ENCODE data around the gene AJM1. TPM values are rescaled to one million over a fixed set of nuclear protein-coding genes. Genes with fewer than 3 reads are reported as not detected.

AJM1 gene
- total RNA-seq, 1 donor from 2014 or later = 1.6 TPM

DNA sequence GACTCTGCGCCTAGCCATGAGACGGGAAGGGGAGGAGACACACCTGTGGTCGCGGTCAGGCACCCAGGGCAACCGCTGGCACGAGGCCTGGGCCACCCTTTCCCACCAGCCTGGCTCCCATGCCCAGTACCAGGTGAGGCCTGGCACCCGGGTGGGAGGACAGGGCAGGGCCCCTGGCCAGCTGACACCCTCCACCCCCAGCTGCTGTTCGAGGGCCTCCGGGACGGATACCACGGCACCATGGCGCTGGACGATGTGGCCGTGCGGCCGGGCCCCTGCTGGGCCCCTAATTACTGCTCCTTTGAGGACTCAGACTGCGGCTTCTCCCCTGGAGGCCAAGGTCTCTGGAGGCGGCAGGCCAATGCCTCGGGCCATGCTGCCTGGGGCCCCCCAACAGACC, 14.9 kb downstream of the AJM1 start:
- ChIA-PET POLR2A (no interaction called here), CTCF (no interaction called here)
- intact Hi-C loops (cut with micrococcal nuclease) = no loop called here
- no peak overlapping the region for H3K4me3 Mint-ChIP-seq
- H3K27ac Mint-ChIP-seq = no peak overlapping the region
- no peak for DNase-seq
- no peaks in the 10 kb centered on the region for H3K9me3 Mint-ChIP-seq
- no peak for ATAC-seq (ENCODE audit: low read depth)
- H3K27me3 Mint-ChIP-seq = no peaks in the 10 kb centered on the region
- peaks cover 6% of the 10 kb centered on the region for H3K4me1 Mint-ChIP-seq
- H3K36me3 Mint-ChIP-seq (ENCODE audit: low read depth) = peaks cover 13% of the 10 kb centered on the region
- TF ChIP-seq, protein P1, sequence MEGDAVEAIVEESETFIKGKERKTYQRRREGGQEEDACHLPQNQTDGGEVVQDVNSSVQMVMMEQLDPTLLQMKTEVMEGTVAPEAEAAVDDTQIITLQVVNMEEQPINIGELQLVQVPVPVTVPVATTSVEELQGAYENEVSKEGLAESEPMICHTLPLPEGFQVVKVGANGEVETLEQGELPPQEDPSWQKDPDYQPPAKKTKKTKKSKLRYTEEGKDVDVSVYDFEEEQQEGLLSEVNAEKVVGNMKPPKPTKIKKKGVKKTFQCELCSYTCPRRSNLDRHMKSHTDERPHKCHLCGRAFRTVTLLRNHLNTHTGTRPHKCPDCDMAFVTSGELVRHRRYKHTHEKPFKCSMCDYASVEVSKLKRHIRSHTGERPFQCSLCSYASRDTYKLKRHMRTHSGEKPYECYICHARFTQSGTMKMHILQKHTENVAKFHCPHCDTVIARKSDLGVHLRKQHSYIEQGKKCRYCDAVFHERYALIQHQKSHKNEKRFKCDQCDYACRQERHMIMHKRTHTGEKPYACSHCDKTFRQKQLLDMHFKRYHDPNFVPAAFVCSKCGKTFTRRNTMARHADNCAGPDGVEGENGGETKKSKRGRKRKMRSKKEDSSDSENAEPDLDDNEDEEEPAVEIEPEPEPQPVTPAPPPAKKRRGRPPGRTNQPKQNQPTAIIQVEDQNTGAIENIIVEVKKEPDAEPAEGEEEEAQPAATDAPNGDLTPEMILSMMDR (IDR thresholded peaks at IDR 0.05) = no peak

DNA sequence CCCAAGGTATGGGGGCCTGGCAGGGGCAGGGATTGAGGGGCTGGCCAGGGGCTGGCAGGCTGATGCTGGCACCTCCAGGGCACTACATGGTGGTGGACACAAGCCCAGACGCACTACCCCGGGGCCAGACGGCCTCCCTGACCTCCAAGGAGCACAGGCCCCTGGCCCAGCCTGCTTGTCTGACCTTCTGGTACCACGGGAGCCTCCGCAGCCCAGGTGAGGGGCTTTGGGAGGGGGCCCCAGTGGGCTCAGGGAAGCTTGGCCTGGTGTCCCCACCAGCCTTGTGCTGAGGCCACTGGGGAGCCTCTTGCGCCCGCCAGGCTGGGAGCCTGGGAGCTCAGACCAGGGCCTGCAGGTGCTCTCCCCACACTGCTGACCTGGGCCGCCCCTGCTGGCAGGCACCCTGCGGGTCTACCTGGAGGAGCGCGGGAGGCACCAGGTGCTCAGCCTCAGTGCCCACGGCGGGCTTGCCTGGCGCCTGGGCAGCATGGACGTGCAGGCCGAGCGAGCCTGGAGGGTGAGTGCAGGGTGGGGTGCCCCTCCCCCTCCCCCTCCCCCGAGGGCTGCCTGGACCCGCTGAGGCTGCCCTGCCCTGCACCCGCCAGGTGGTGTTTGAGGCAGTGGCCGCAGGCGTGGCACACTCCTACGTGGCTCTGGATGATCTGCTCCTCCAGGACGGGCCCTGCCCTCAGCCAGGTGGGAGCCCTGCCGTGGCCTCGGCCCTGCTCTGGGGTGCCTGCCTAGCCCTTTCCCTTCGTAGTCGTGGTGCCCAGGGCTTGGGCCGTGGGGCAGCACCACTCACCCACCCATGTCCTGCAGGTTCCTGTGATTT, 15.5 kb downstream of the AJM1 start:
- Mint-ChIP-seq H3K4me3 (no peak overlapping the region), H3K4me1 (peaks cover 6% of the 10 kb centered on the region), H3K9me3 (no peaks in the 10 kb centered on the region), H3K27me3 (no peaks in the 10 kb centered on the region), H3K36me3 (ENCODE audit: low read depth) (peaks cover 18% of the 10 kb centered on the region), H3K27ac (no peak overlapping the region)
- ChIA-PET POLR2A (no interaction called here), CTCF (no interaction called here)
- ATAC-seq (ENCODE audit: low read depth) (no peak), DNase-seq (no peak)
- TF ChIP-seq, protein P1 (IDR thresholded peaks at IDR 0.05) = no peak
- intact Hi-C loops (cut with micrococcal nuclease) = no loop called here

DNA sequence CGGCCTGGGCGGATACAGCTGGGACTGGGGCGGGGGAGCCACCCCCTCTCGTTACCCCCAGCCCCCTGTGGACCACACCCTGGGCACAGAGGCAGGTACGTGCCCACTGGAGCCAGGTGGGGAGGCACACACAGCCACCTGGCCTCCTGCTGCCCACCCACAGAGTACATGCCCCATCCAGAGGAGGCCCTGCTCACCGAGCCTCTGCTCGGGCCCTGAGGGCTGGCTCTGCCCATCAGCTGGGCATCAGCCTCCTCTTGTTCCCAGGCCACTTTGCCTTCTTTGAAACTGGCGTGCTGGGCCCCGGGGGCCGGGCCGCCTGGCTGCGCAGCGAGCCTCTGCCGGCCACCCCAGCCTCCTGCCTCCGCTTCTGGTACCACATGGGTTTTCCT, 16.2 kb downstream of the AJM1 start:
- intact Hi-C loops (cut with micrococcal nuclease) = no loop called here
- no peak for ATAC-seq (ENCODE audit: low read depth)
- POLR2A ChIA-PET = no interaction called here

DNA sequence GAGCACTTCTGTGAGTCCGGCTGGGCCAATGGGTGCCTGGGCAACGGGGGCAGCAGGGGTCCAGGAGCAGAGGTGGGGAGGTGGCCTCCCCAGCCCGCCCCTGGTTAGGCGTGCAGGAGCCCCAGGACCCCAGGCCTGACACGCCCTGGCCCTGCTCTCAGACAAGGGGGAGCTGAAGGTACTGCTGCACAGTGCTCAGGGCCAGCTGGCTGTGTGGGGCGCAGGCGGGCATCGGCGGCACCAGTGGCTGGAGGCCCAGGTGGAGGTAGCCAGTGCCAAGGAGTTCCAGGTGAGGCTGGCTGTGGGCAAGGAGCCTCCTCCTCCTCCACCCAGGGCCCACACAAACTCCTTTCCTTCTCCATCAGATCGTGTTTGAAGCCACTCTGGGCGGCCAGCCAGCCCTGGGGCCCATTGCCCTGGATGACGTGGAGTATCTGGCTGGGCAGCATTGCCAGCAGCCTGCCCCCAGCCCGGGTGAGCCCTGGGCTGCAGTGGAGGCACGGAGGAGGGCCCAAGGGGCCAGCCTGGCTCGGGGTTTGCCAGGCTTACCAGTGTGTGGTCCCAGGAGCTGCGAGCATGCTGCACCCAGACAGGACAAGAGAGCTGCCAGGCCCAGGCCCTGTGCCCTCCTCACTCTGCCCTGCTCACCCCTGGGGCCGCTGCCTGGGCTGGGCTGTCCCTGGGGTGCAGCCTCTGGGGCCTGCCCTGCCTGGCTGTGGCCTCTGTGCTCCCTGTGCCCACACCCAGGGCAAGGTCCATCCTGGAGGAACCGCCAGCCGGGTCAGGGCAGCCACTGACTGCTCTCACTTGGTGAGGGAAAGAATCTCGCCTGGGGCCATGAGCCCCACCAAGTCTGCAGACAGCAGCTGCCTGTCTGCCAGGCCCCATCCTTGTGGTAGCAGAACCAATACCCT, 16.8 kb downstream of the AJM1 start:
- intact Hi-C loops (cut with micrococcal nuclease) = no loop called here
- Mint-ChIP-seq H3K4me3 (no peak overlapping the region), H3K9me3 (no peaks in the 10 kb centered on the region), H3K27me3 (no peaks in the 10 kb centered on the region), H3K4me1 (peaks cover 3% of the 10 kb centered on the region), H3K27ac (no peak overlapping the region), H3K36me3 (ENCODE audit: low read depth) (peaks cover 31% of the 10 kb centered on the region)
- ChIA-PET POLR2A (no interaction called here), CTCF (no interaction called here)
- TF ChIP-seq, protein P1 (IDR thresholded peaks at IDR 0.05) = no peak
- no peak for ATAC-seq (ENCODE audit: low read depth)
- DNase-seq = no peak

More for the DNA sequence above, 16.2 kb downstream of the AJM1 start:
- peaks cover 25% of the 10 kb centered on the region for H3K36me3 Mint-ChIP-seq (ENCODE audit: low read depth)
- H3K9me3 Mint-ChIP-seq = no peaks in the 10 kb centered on the region
- no peak for DNase-seq
- CTCF ChIA-PET = no interaction called here
- no peak overlapping the region for H3K27ac Mint-ChIP-seq
- H3K4me1 Mint-ChIP-seq = peaks cover 6% of the 10 kb centered on the region
- H3K27me3 Mint-ChIP-seq = no peaks in the 10 kb centered on the region
- TF ChIP-seq, protein P1 (IDR thresholded peaks at IDR 0.05) = no peak
- no peak overlapping the region for H3K4me3 Mint-ChIP-seq

DNA sequence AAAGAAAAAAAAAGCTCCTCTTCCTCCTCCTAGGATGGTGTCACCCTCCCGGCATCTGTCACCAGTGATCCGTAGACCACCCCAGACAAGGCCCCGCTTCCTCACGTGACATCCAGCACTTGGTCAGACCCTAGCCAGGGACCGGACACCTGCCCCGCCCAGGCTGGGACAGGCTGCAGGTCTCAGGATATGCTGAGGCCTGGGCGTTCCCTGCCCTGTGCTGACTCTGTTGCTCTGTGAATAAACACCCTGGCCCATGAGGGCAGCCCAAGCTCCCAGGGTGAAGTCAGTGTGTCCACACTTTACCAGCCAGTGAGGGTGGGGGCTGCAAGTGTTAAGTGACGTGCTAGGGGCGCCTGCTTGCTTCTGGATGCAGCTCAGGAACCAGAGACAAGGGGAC, 18.3 kb downstream of the AJM1 start:
- Mint-ChIP-seq H3K27ac (no peak overlapping the region), H3K36me3 (ENCODE audit: low read depth) (peaks cover 33% of the 10 kb centered on the region), H3K4me3 (no peak overlapping the region), H3K27me3 (no peaks in the 10 kb centered on the region), H3K4me1 (peaks cover 15% of the 10 kb centered on the region), H3K9me3 (no peaks in the 10 kb centered on the region)
- ATAC-seq (ENCODE audit: low read depth) (no peak), DNase-seq (no peak)
- TF ChIP-seq, protein P1 (IDR thresholded peaks at IDR 0.05) = no peak
- intact Hi-C loops (cut with micrococcal nuclease) = no loop called here
- ChIA-PET POLR2A (interaction anchor here (0.5 to 3.6 kb wide), 6 partner anchors 12 to 186 kb away, joined by 3 to 10 read pairs (median 5); partner anchors contain the start of gene TRAF2), CTCF (no interaction called here)
